ENCODE results near the gene SYNGR3. TPM values are rescaled to one million over a fixed set of nuclear protein-coding genes. Genes with fewer than 3 reads are reported as not detected.

SYNGR3 gene
- total and polyA plus RNA-seq, 2 donors (not counting 1 experiment from before 2014, with no cell fraction given), result 1.8 TPM

DNA sequence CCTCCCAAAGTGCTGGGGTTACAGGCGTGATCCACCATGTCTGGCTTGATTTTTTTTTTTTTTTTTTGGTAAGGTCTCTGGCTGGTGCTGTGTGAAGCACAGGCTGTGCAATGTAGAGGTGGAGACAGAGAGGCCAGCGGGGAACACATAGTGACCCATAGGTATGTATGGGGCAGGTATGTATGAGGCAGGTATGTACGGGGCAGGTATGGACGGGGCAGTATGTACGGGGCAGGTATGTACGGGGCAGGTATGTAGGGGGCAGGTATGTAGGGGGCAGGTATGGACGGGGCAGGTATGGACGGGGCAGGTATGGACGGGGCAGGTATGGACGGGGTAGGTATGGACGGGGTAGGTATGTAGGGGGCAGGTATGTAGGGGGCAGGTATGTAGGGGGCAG is 40.3 kb upstream of the SYNGR3 start:
- H3K9ac ChIP-seq (ENCODE audit: insufficient read depth, low read length), result no peak overlapping the region
- H2AFZ ChIP-seq (ENCODE audit: low read length), result no peak overlapping the region
- H3K4me3 ChIP-seq (replicated peaks in 1 of 4; ENCODE audit: control extremely low read depth in 1 of 4, insufficient read depth in 1 of 4, low read depth in 3 of 4, low read length in 4 of 4), result no peak overlapping the region
- H3K36me3 ChIP-seq (ENCODE audit: control insufficient read depth, insufficient read depth, low read length), result no peaks in the 10 kb centered on the region
- H3K4me1 ChIP-seq (ENCODE audit: control insufficient read depth, extremely low read depth, insufficient read depth, low read length), result no peaks in the 10 kb centered on the region
- H3K27ac ChIP-seq (ENCODE audit: insufficient read depth, low read length), result no peak overlapping the region
- no peaks in the 10 kb centered on the region for H3K9me3 ChIP-seq (ENCODE audit: control insufficient read depth, insufficient read depth, low read depth, low read length)
- no peaks in the 10 kb centered on the region for H3K27me3 ChIP-seq (ENCODE audit: control insufficient read depth, insufficient read depth, low read length)
- H3K4me2 ChIP-seq (ENCODE audit: extremely low read depth, insufficient read depth, low read length), result no peak overlapping the region
- no peaks in the 10 kb centered on the region for H3K79me2 ChIP-seq (ENCODE audit: control insufficient read depth, insufficient read depth, low read length)
- TF ChIP-seq, protein P1, sequence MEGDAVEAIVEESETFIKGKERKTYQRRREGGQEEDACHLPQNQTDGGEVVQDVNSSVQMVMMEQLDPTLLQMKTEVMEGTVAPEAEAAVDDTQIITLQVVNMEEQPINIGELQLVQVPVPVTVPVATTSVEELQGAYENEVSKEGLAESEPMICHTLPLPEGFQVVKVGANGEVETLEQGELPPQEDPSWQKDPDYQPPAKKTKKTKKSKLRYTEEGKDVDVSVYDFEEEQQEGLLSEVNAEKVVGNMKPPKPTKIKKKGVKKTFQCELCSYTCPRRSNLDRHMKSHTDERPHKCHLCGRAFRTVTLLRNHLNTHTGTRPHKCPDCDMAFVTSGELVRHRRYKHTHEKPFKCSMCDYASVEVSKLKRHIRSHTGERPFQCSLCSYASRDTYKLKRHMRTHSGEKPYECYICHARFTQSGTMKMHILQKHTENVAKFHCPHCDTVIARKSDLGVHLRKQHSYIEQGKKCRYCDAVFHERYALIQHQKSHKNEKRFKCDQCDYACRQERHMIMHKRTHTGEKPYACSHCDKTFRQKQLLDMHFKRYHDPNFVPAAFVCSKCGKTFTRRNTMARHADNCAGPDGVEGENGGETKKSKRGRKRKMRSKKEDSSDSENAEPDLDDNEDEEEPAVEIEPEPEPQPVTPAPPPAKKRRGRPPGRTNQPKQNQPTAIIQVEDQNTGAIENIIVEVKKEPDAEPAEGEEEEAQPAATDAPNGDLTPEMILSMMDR (conservative IDR thresholded peaks at IDR 0.05 in 1 of 2, IDR thresholded peaks at IDR 0.05 in 1 of 2; ENCODE audit: low read depth in 1 of 2, low read length in 2 of 2), result no peak
- no peak for TF ChIP-seq EZH2 (IDR thresholded peaks at IDR 0.05; ENCODE audit: low read length, missing control alignments)
- H4K20me1 ChIP-seq (ENCODE audit: control insufficient read depth, extremely low read depth, insufficient read depth, low read length), result no peaks in the 10 kb centered on the region
- no peak for DNase-seq (ENCODE audit: low read depth in 2 of 2)

DNA sequence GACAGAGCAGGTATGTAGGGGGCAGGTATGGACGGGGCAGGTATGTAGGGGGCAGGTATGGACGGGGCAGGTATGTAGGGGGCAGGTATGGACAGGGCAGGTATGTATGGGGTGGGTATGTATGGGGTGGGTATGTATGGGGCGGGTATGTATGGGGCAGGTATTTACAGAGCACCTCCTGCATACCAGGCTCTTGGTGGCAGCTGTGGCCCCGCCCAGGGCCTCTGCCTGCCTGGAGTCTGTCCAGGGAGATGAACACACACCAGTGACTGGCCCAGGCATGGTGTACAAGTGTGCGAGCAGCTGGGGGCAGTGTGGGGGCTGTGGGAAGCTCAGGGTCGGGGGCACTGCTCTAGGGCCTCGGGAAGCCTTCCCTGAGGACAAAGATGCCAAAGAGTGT is 39.7 kb upstream of the SYNGR3 start:
- Histone ChIP-seq H3K4me2 (ENCODE audit: extremely low read depth, insufficient read depth, low read length) (no peak overlapping the region), H3K9ac (ENCODE audit: insufficient read depth, low read length) (no peak overlapping the region), H3K4me1 (ENCODE audit: control insufficient read depth, extremely low read depth, insufficient read depth, low read length) (no peaks in the 10 kb centered on the region), H3K36me3 (ENCODE audit: control insufficient read depth, insufficient read depth, low read length) (no peaks in the 10 kb centered on the region), H3K27me3 (ENCODE audit: control insufficient read depth, insufficient read depth, low read length) (no peaks in the 10 kb centered on the region), H3K79me2 (ENCODE audit: control insufficient read depth, insufficient read depth, low read length) (no peaks in the 10 kb centered on the region), H3K27ac (ENCODE audit: insufficient read depth, low read length) (no peak overlapping the region), H3K9me3 (ENCODE audit: control insufficient read depth, insufficient read depth, low read depth, low read length) (no peaks in the 10 kb centered on the region), H4K20me1 (ENCODE audit: control insufficient read depth, extremely low read depth, insufficient read depth, low read length) (no peaks in the 10 kb centered on the region), H3K4me3 (replicated peaks in 1 of 4; ENCODE audit: control extremely low read depth in 1 of 4, insufficient read depth in 1 of 4, low read depth in 3 of 4, low read length in 4 of 4) (no peak overlapping the region), H2AFZ (ENCODE audit: low read length) (no peak overlapping the region)
- no peak for DNase-seq (ENCODE audit: low read depth in 2 of 2)
- TF ChIP-seq EZH2 (IDR thresholded peaks at IDR 0.05; ENCODE audit: low read length, missing control alignments), result no peak
- TF ChIP-seq, protein P1 (conservative IDR thresholded peaks at IDR 0.05 in 1 of 2, IDR thresholded peaks at IDR 0.05 in 1 of 2; ENCODE audit: low read depth in 1 of 2, low read length in 2 of 2), result no peak

DNA sequence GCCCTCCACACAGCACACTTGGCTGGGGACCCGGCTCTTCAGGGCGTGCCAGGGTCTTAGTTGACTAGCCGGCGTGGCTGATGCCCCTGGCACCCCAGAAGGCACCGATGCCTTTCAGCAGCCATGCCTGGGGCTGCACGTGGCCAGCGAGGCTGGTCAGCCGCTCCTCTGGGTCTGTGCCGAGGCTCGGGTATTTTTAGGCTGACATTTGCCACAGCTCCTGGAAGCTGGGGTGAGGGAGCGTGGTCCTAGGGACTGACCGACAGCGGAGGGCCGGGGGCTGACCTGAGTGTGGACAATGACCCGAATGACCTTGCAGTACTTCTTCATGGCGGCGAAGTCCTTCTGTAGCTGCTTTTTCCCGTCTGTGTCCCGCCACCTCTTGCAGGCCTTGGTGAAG is 39.2 kb upstream of the SYNGR3 start:
- Histone ChIP-seq H4K20me1 (ENCODE audit: control insufficient read depth, extremely low read depth, insufficient read depth, low read length) (no peaks in the 10 kb centered on the region), H3K27me3 (ENCODE audit: control insufficient read depth, insufficient read depth, low read length) (no peaks in the 10 kb centered on the region), H3K4me3 (replicated peaks in 1 of 4; ENCODE audit: control extremely low read depth in 1 of 4, insufficient read depth in 1 of 4, low read depth in 3 of 4, low read length in 4 of 4) (no peak overlapping the region), H3K36me3 (ENCODE audit: control insufficient read depth, insufficient read depth, low read length) (no peaks in the 10 kb centered on the region), H3K4me2 (ENCODE audit: extremely low read depth, insufficient read depth, low read length) (no peak overlapping the region), H2AFZ (ENCODE audit: low read length) (no peak overlapping the region), H3K9ac (ENCODE audit: insufficient read depth, low read length) (no peak overlapping the region), H3K4me1 (ENCODE audit: control insufficient read depth, extremely low read depth, insufficient read depth, low read length) (no peaks in the 10 kb centered on the region), H3K9me3 (ENCODE audit: control insufficient read depth, insufficient read depth, low read depth, low read length) (no peaks in the 10 kb centered on the region), H3K27ac (ENCODE audit: insufficient read depth, low read length) (no peak overlapping the region), H3K79me2 (ENCODE audit: control insufficient read depth, insufficient read depth, low read length) (no peaks in the 10 kb centered on the region)
- TF ChIP-seq, protein P1 (conservative IDR thresholded peaks at IDR 0.05 in 1 of 2, IDR thresholded peaks at IDR 0.05 in 1 of 2; ENCODE audit: low read depth in 1 of 2, low read length in 2 of 2), result no peak
- no peak for TF ChIP-seq EZH2 (IDR thresholded peaks at IDR 0.05; ENCODE audit: low read length, missing control alignments)
- no peak for DNase-seq (ENCODE audit: low read depth in 2 of 2)

Data from fibroblast of lung (primary cell).